ENCODE measurements around the gene EFNA2.

Gene EFNA2

DNA sequence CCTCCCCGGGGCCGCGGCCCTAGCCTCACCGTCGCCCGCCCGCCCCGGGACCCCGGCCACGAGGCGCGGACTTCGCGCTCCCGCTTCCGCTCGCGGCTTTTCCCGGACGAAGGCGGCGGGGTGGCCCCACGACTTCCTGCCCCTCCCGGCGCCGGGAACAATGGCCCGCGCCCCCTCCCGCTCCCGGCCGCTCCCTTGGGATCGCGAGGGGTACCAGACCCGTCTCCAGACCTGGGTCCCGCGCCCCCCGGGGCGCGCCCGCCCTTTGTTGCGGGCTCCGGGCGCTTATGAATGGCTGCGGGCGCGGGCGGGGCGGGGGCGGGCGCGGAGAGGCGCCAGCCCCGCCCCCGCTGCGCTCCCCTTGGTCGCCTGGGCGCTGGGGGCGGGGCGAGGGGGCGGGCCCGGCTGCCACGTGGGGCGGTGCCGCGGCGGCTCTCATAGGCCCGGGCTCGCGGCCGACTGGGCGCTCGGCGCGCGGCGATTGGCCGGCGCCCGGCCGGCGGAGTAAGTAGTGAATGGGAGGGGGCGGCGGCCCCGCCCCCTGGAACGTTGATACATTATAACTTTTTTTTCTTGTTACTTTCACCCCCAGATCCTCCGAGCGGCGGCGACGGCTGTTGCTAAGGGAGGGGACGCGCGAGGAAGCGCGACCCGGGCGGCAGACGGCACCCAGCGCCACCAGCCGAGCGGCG is 36.2 kb upstream of the EFNA2 start:
- DNase-seq (ENCODE audit: low read depth in 2 of 2): peak; percentile 87 to 93

DNA sequence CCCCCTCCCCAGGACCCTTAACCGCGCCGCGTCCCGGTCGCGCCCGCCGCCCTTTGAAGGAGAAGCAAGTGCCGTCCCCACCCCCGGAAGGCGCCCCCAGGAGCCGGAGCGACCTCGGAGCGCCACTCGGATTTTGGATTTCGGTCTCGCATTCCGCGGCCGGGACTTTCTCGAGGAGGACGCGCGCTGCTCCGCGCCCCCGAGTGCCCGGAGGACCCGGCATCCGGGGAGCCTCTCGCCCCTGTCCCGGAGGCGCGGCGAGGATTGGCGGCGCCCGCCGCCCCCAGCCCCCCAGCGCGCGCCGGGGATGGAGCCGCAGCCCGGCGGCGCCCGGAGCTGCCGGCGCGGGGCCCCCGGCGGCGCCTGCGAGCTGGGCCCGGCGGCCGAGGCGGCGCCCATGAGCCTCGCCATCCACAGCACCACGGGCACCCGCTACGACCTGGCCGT is 35.7 kb upstream of the EFNA2 start:
- no peak for DNase-seq (ENCODE audit: low read depth in 2 of 2)

GRCh38 chr19:1250437-1251260 is 35.0 kb upstream of the EFNA2 start:
- DNase-seq (ENCODE audit: low read depth in 2 of 2): no peak

- DNase-seq (ENCODE audit: low read depth in 2 of 2): no peak
These were observed 34.1 kb upstream of the EFNA2 start for GRCh38 chr19:1251330-1252220.

GRCh38 chr19:1252221-1252820 is 33.4 kb upstream of the EFNA2 start:
- no peak for DNase-seq (ENCODE audit: low read depth in 2 of 2)

- DNase-seq (ENCODE audit: low read depth in 2 of 2): peak in 1 of 2 donors; percentile 58
These were observed 32.7 kb upstream of the EFNA2 start for GRCh38 chr19:1252821-1253513.

GRCh38 chr19:1253514-1254080 is 32.1 kb upstream of the EFNA2 start:
- DNase-seq (ENCODE audit: low read depth in 2 of 2): no peak

- no peak for DNase-seq (ENCODE audit: low read depth in 2 of 2)
These were observed 31.6 kb upstream of the EFNA2 start for GRCh38 chr19:1254081-1254527.

DNA sequence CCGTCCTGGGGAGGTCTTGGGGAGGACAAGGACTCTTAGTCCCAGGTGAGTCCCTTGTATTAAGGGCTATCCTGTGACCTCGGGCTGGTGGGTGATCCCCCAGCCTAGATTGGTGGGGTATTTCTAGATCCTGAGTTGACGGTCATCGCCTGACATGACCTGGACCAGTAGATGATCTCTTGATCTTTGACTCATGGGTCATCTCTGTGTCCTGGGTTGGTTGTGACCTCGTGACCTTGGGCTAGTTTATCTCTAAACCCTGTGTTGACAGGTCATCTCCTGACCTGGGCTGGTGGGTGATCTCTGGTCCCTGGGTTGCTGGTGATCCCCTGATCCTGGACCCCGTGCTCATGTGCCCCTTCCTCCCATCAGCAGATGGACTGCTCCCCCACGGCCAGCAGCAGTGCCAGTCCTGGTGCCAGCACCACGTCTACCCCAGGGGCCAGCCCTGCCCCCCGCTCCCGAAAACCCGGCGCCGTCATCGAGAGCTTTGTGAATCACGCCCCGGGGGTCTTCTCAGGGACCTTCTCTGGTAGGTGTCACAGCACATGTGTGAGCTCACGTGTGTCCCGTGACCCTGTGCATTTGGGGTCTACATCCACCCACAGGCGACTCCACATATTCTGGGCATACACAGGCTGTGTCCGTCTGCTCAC is 31.0 kb upstream of the EFNA2 start:
- DNase-seq (ENCODE audit: low read depth in 2 of 2): no peak

DNA sequence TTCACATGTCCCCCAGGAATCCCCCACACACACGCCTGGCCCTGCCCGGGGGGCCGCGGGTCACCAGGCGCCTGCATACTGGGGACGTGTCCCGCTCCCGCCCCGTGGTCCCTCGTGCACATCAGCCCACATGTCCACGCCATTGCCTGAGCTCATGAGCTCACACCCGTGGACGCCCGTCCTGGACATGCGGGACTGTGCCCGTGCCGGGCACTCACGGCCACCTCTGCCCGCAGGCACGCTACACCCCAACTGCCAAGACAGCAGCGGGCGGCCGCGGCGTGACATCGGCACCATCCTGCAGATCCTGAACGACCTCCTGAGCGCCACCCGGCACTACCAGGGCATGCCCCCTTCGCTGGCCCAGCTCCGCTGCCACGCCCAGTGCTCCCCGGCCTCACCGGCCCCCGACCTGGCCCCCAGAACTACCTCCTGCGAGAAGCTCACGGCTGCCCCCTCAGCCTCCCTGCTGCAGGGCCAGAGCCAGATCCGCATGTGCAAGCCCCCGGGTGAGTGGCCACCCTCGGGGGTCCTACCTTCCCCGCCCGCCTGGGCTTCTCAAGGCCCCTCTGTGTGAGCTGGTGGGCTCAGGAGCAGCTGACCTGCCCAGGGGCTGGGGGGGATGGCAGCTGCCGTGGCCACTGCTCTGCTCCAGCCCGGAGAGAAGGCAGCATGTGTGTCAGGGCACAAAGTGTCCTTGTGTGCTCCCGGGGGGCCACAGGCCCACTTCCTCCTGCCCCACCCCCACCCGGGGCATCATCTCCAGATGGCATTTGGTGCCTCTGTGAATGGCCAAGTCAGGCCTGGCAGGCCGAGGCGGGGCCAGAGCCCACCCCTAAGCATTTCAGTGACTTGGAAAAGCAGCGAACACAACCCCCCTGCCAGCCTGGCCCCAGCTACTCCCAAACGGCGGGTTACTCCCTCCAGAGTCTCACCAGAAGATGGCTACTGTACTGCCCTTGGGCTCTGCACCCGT is 30.2 kb upstream of the EFNA2 start:
- no peak for DNase-seq (ENCODE audit: low read depth in 2 of 2)

- DNase-seq (ENCODE audit: low read depth in 2 of 2): no peak
These were observed 28.8 kb upstream of the EFNA2 start for GRCh38 chr19:1256646-1257474.

GRCh38 chr19:1257475-1258162 is 28.1 kb upstream of the EFNA2 start:
- DNase-seq (ENCODE audit: low read depth in 2 of 2): no peak

GRCh38 chr19:1258163-1258492 is 27.5 kb upstream of the EFNA2 start:
- no peak for DNase-seq (ENCODE audit: low read depth in 2 of 2)

- DNase-seq (ENCODE audit: low read depth in 2 of 2): no peak
These were observed 26.9 kb upstream of the EFNA2 start for GRCh38 chr19:1258707-1259205.

DNA sequence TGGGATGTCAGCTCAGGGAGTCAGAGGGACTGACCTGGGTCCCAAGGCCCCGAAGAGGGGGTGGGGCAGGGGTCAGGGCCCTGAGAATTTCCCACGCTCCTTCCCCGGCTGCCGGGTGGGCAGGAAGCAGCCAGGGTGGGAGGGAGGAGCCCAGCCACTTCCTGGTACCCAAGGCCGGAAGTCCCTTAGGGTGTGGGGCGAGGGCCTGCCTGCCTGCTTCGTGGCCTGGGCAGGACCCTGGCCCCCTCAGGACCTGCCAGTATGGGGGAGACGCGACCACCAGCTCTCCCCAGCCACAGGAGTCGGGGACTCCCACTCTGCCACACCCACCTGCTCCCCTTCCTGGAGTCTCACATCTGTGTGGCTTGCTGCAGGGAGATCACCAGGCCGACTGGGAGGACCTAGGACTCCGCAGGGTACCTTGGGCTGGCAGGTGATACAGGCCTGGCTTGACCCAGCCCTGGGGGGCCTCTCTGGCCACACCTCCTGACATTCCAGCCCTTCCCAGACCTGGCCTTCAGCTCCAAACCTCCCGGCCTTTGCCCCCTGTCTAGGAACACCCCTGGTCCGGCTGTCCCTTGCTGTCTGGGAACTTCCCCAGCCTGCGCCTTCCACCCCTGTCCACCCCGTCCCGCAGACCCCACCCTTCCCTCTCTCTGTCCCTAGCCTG is 26.3 kb upstream of the EFNA2 start:
- DNase-seq (ENCODE audit: low read depth in 2 of 2): no peak

GRCh38 chr19:1259876-1260748 is 25.6 kb upstream of the EFNA2 start:
- no peak for DNase-seq (ENCODE audit: low read depth in 2 of 2)
